ENCODE results near the gene SYT1. TPM values are rescaled to one million over a fixed set of nuclear protein-coding genes. Genes with fewer than 3 reads are reported as not detected.

The SYT1 gene
- polyA plus RNA-seq, 12 donors: 1.0 to 9.0 (median 1.9) TPM; not detected in 1

DNA sequence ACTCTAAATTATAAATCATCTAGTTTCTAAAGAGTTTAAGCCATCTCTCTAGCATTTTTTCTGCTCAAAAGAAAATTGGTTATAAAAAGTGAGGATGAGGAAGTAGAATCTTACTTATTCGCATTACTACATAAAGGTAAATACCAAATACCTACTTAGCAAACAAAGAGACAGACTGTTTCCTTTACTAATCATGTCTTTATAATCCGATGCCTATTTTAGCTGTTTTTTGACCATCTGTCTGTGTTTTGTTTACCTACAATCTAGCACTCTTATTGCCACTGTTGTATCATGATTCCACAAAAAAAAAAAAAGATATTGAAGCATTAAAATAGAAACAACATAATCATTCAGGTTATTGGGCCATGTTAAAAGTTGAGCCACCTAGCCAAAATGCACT lies 430.0 kb downstream of the SYT1 start:
- DNase-seq: no peak

DNA sequence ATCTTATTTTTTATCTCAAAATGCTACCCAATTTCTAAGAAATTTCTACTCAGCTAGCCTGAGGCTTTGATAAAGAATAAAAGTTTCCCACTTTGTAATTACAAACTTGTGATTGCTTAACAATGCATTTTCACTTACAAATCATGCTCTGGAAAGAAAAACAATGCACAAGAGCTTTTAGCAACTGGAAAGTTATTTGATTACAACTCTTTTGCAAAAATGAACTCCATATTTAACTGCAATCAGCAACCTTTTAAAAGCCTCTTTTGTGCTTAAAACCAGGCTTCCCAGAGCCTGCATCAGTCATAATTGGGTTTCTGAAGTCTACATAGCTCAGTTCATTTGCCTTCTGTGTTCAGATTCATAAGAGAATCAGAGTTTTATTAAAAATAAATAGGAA lies 431.0 kb downstream of the SYT1 start:
- no peak for DNase-seq

GRCh38 chr12:79296133-79296532 lies 431.6 kb downstream of the SYT1 start:
- DNase-seq: no peak

GRCh38 chr12:79296871-79297270 lies 432.3 kb downstream of the SYT1 start:
- no peak for DNase-seq

GRCh38 chr12:79298506-79298905 lies 433.9 kb downstream of the SYT1 start:
- DNase-seq: peak; percentile 13

DNA sequence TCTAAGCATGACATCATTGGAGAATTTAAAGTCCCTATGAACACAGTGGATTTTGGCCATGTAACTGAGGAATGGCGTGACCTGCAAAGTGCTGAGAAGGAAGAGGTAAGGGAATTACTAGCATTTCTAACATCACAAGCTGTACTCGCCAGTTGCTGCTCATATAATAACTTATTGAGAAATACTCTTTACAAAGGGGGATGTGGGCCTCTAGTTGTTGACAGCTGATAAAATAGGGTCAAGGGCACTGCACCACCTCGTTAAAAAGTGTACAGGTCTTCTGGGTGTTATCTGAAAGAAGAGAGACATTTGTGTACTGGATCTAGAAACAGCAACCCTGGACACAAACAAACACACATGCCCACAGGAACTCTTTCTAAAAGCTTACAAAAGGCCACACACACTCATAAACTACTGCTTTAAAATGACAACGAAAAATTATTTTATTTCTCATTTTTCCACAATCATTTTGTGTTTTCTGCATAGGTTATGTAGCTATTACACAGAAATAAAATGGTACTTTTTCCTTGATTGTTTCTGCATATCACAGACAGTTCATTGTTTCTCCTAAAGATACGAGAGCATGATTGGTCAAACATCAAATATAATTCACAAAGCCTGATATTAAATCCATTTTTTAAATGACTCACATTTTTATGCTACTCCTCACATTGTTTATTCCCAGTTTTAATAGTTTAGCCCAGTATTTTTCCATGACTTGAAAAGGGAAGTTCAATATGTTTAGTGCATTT lies 435.0 kb downstream of the SYT1 start:
- no peak for DNase-seq

DNA sequence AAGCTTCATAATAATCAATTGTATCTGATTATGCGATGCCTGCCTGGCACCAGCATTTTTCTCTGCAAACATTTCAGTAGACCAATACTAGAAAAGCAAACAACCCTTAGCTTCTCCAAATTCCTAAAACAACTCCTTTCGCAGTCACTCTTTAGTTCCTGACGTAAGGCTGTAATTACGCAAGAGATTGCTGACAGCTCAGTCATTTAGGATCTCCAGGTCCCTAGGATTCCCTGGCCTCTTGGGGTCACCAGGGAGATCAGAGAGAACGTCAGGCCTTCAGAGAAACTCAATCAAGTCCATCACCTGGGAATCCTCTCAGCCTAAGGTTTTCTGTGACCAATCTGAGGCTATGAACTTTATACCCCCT lies 435.6 kb downstream of the SYT1 start:
- no peak for DNase-seq

- DNase-seq: no peak
Measured at GRCh38 chr12:79301181-79301580, 436.6 kb downstream of the SYT1 start.

- no peak for DNase-seq
Measured at GRCh38 chr12:79302162-79302814, 437.7 kb downstream of the SYT1 start.

- DNase-seq: no peak
Measured at GRCh38 chr12:79307340-79307739, 442.8 kb downstream of the SYT1 start.

GRCh38 chr12:79309039-79309438 lies 444.5 kb downstream of the SYT1 start:
- DNase-seq: no peak

- DNase-seq: no peak
Measured at GRCh38 chr12:79317179-79317847, 452.7 kb downstream of the SYT1 start.

DNA sequence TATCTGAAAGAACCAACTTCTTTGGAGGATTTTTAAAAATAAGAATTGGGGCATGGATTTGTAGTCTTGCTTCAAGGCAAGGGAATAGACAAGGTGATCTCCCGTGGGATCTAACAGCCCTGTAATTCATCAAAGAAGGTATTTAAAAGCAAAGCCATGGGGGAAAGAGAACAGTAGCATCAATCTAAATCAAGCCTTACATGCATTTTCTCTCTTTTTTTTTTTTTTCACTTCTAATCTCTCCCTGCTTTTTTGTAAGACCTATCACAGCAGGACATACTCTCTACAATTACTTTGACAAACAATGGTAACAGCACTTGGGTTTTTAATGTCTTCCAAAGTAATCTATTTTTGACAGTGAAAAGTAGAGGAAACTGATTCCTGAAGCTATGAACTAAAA lies 458.3 kb downstream of the SYT1 start:
- DNase-seq: no peak

DNA sequence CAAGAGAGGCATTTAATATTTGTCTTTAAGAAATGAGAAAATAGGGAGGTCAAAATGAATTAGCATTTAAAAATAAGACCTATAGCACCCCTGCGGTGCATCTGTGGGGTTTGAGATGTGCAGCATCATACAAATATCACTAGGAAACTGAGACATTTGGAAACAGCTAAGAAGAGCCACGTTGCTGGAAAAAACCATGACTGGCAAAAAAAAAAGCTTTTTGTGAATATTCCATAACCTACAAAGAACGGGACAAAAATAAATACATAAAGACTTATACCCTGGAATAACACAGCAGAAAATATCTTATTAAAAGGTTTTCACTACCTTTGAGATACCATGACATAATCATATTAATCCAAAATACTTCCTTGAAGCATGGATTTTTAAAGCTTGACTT lies 460.0 kb downstream of the SYT1 start:
- no peak for DNase-seq

DNA sequence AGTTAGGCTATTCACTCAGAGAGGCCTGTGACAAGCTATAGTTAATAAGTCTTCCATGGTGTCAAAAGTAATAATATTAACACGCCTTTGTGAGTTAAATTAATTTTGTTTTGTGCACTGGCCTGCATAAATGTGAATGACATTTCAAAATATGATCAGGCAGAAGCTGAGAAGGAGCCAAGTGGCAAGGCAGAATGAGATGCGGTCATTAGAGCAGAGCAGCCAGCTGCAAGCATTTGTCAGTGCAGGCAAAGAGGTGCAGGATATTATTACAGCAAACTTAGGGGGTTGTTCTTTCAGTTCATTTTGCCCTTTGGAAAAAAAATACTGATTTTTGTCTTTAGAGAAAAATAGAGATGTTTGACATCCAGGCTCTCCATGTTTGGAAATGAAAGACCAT lies 461.6 kb downstream of the SYT1 start:
- no peak for DNase-seq

GRCh38 chr12:79326663-79327062 lies 462.1 kb downstream of the SYT1 start:
- no peak for DNase-seq

- DNase-seq: no peak
Measured at GRCh38 chr12:79327465-79327864, 462.9 kb downstream of the SYT1 start.

DNA sequence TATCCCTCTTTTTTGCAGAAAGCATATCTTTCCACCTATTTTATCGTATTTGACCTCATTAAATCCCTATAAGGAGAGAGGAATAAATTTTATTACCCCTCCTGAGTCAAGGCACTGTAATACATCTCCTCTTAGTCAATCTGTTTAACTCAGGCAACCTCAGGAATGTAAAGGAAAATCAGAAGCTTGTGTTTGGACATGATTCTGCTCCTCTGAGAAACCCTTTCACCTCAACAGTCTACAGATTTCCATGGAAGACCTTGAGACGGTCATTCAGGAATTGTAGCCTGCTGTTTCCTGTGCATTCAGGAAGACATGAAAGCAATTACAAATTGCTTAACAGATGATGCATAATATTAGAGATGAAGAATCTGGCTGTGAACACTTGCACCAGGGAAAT lies 465.4 kb downstream of the SYT1 start:
- no peak for DNase-seq

GRCh38 chr12:79331870-79332269 lies 467.3 kb downstream of the SYT1 start:
- DNase-seq: no peak

DNA sequence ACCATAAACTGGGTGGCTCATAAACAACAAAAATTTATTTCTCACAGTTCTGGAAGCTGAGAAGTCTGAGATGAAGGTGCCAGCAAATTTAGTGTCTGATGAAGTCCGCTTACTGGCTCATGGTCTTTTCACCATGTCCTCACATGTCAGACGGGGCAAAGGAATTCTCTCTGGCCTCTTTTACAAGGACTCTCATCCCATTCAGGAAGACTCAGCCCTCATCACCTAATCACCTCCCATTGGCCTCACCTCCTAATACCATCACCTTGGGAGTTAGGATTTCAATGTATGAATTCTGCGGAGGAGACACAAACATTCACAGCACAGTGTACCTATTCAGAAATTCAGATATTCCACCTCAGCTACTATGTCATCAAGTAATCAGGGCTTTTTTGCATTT lies 468.6 kb downstream of the SYT1 start:
- DNase-seq: no peak

- no peak for DNase-seq
Measured at GRCh38 chr12:79337662-79338290, 473.2 kb downstream of the SYT1 start.

Measured in muscle of arm (tissue), 12 donors.